ENCODE measurements around the gene SLC16A1. TPM values are rescaled to one million over a fixed set of nuclear protein-coding genes. Genes with fewer than 3 reads are reported as not detected.

Gene SLC16A1
- total RNA-seq, 2 donors from 2014 or later: 28.0 to 51.5 TPM

GRCh38 chr1:112938210-112938609 lies 17.8 kb downstream of the SLC16A1 start:
- H3K36me3 Mint-ChIP-seq: peaks cover 0 to 4% of the 10 kb centered on the region in 2 donors
- H3K9me3 Mint-ChIP-seq: no peaks in the 10 kb centered on the region
- peak overlapping the region in 1 of 2 donors; percentile 35 for H3K27ac Mint-ChIP-seq
- ATAC-seq (no peak), DNase-seq (ENCODE audit: low spot score in 2 of 2) (no peak)

GRCh38 chr1:112937495-112937894 lies 18.5 kb downstream of the SLC16A1 start:
- ATAC-seq (no peak), DNase-seq (ENCODE audit: low spot score in 2 of 2) (no peak)
- Mint-ChIP-seq H3K27ac (peak overlapping the region in 1 of 2 donors; percentile 35), H3K9me3 (no peaks in the 10 kb centered on the region), H3K36me3 (no peaks in the 10 kb centered on the region)

GRCh38 chr1:112937070-112937469 lies 18.9 kb downstream of the SLC16A1 start:
- no peak for DNase-seq (ENCODE audit: low spot score in 2 of 2)
- no peaks in the 10 kb centered on the region for H3K9me3 Mint-ChIP-seq
- no peaks in the 10 kb centered on the region for H3K36me3 Mint-ChIP-seq
- ATAC-seq: no peak
- H3K27ac Mint-ChIP-seq: no peak overlapping the region

- no peak for DNase-seq (ENCODE audit: low spot score in 2 of 2)
- peak; percentile 70 to 74 for ATAC-seq
- H3K36me3 Mint-ChIP-seq: no peaks in the 10 kb centered on the region
- H3K9me3 Mint-ChIP-seq: no peaks in the 10 kb centered on the region
- H3K27ac Mint-ChIP-seq: peak overlapping the region in 1 of 2 donors; percentile 16
These were observed 20.4 kb downstream of the SLC16A1 start for GRCh38 chr1:112935461-112936111.

GRCh38 chr1:112934577-112934976 lies 21.4 kb downstream of the SLC16A1 start:
- Mint-ChIP-seq H3K27ac (no peak overlapping the region), H3K9me3 (no peaks in the 10 kb centered on the region), H3K36me3 (no peaks in the 10 kb centered on the region)
- no peak for ATAC-seq
- no peak for DNase-seq (ENCODE audit: low spot score in 2 of 2)

GRCh38 chr1:112933820-112934571 lies 22.0 kb downstream of the SLC16A1 start:
- DNase-seq (ENCODE audit: low spot score in 2 of 2) (no peak), ATAC-seq (no peak)
- Mint-ChIP-seq H3K9me3 (no peaks in the 10 kb centered on the region), H3K27ac (no peak overlapping the region), H3K36me3 (no peaks in the 10 kb centered on the region)

GRCh38 chr1:112929979-112930378 lies 26.0 kb downstream of the SLC16A1 start:
- ATAC-seq (no peak), DNase-seq (ENCODE audit: low spot score in 2 of 2) (no peak)
- no peak overlapping the region for H3K27ac Mint-ChIP-seq
- peaks cover 0 to 7% of the 10 kb centered on the region in 2 donors for H3K36me3 Mint-ChIP-seq
- H3K9me3 Mint-ChIP-seq: no peaks in the 10 kb centered on the region

DNA sequence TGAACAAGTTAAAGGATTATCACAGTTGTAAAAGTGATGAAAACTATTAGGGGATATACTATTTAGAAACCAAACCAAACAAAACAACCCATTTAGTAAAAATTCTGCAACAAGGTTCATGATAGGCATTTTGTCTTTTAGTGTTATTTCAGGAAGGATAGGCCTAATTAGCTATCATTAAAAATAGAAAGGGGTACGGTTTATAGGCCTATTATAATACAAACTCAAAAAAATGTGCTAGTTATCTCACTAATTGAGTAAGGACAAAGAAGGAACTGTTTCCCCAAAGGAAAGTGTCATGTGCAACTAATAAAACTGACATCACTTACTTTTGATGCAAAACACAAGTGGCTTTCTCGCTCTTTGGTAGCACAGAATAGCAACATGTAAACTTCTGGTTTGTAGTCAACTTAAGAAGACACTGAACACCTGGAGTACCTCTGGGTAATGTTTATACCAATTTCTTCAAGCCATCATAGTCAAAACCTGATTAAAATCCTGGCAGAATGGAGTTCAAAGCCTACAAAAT lies 28.5 kb downstream of the SLC16A1 start:
- H3K27ac Mint-ChIP-seq: no peak overlapping the region
- no peaks in the 10 kb centered on the region for H3K9me3 Mint-ChIP-seq
- peaks cover 6 to 22% of the 10 kb centered on the region in 2 donors for H3K36me3 Mint-ChIP-seq
- no peak for DNase-seq (ENCODE audit: low spot score in 2 of 2)
- no peak for ATAC-seq

DNA sequence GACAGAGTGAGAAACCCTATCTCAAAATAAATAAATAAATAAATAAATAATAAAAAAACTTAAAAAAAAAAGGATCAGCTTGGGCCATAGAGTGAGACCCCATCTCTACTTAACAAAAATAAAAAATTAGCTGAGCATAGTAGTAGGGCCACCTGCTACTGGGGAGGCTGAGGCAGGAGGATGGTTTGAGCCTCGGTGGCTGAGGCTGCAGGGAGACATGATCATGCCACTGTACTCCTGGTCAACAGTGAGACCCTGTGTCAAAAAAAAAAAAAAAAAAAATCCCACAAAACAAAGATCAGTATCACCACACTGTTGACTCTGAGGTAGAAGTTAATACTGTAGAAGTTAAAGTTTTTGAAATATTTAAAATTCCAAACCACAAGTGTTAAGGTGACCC lies 29.1 kb downstream of the SLC16A1 start:
- H3K27ac Mint-ChIP-seq: no peak overlapping the region
- no peaks in the 10 kb centered on the region for H3K9me3 Mint-ChIP-seq
- ATAC-seq (no peak), DNase-seq (ENCODE audit: low spot score in 2 of 2) (no peak)
- peaks cover 6 to 29% of the 10 kb centered on the region in 2 donors for H3K36me3 Mint-ChIP-seq

DNA sequence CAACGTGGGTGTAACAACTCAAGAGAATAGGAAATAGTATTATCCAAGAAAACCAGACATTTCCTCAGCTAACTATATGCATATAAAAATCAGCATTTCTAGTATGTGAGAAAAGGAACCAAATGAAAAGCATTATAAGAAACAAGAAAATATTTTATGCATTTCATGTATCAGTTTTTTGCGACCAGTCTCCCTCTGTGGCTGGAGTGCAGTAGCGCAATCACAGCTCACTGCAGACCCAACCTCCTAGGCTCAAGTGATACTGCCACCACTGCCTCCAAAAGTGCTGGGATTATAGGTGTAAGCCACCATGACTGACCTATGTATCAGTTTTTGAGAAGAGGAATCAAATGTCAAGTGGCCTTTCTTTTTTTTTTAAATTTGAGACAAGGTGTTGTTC lies 31.0 kb downstream of the SLC16A1 start:
- DNase-seq (ENCODE audit: low spot score in 2 of 2) (no peak), ATAC-seq (no peak)
- Mint-ChIP-seq H3K9me3 (no peaks in the 10 kb centered on the region), H3K27ac (peak overlapping the region in 1 of 2 donors; percentile 86), H3K36me3 (peaks cover 6 to 29% of the 10 kb centered on the region in 2 donors)

- H3K27ac Mint-ChIP-seq: peak overlapping the region in 1 of 2 donors; percentile 82
- H3K36me3 Mint-ChIP-seq: peaks cover 6 to 29% of the 10 kb centered on the region in 2 donors
- H3K9me3 Mint-ChIP-seq: no peaks in the 10 kb centered on the region
- DNase-seq (ENCODE audit: low spot score in 2 of 2): no peak
- ATAC-seq: no peak
These were observed 32.0 kb downstream of the SLC16A1 start for GRCh38 chr1:112923959-112924349.

GRCh38 chr1:112923234-112923958 lies 32.6 kb downstream of the SLC16A1 start:
- peaks cover 6 to 28% of the 10 kb centered on the region in 2 donors for H3K36me3 Mint-ChIP-seq
- ATAC-seq (no peak), DNase-seq (ENCODE audit: low spot score in 2 of 2) (no peak)
- no peaks in the 10 kb centered on the region for H3K9me3 Mint-ChIP-seq
- peak overlapping the region in 1 of 2 donors; percentile 82 for H3K27ac Mint-ChIP-seq

GRCh38 chr1:112911506-112912220 lies 44.3 kb downstream of the SLC16A1 start:
- DNase-seq (ENCODE audit: low spot score in 2 of 2): no peak
- Mint-ChIP-seq H3K9me3 (no peaks in the 10 kb centered on the region), H3K36me3 (peaks cover 16 to 17% of the 10 kb centered on the region in 2 donors), H3K27ac (no peak overlapping the region)
- no peak for ATAC-seq

GRCh38 chr1:112909847-112910246 lies 46.1 kb downstream of the SLC16A1 start:
- ATAC-seq (no peak), DNase-seq (ENCODE audit: low spot score in 2 of 2) (no peak)
- peaks cover 8 to 11% of the 10 kb centered on the region in 2 donors for H3K36me3 Mint-ChIP-seq
- H3K9me3 Mint-ChIP-seq: no peaks in the 10 kb centered on the region
- no peak overlapping the region for H3K27ac Mint-ChIP-seq

GRCh38 chr1:112906150-112906698 lies 49.8 kb downstream of the SLC16A1 start:
- no peak for DNase-seq (ENCODE audit: low spot score in 2 of 2)
- H3K27ac Mint-ChIP-seq: no peak overlapping the region

More at GRCh38 chr1:112906150-112906698, 49.8 kb downstream of the SLC16A1 start:
- ATAC-seq: no peak
- no peaks in the 10 kb centered on the region for H3K36me3 Mint-ChIP-seq
- H3K9me3 Mint-ChIP-seq: no peaks in the 10 kb centered on the region

Measured in activated naive CD4-positive, alpha-beta T cell treated with anti-CD3 and anti-CD28 coated beads, Interleukin-2, amount 50 U/mL, for 72 hours (primary cell).